Neuronal stem cell (in vitro differentiated cells): ENCODE data around the gene KRTAP10-2.

ENCODE experiments used
- DNase-seq: peaks from one replicate; pipeline ENCODE4 v3.0.0-alpha.2; 2013; ENCODE audit warnings: low spot score
- H2AFZ ChIP-seq: one replicate; pipeline ENCODE4 v1.6.1; 2013; ENCODE audit warnings: mild to moderate bottlenecking, low read length, inconsistent platforms
- H2AK5ac ChIP-seq: 2 replicates; pipeline ENCODE4 v1.6.1; 2013; ENCODE audit warnings: low read depth, mild to moderate bottlenecking, inconsistent platforms, low read length, moderate library complexity, mixed read lengths
- H2BK120ac ChIP-seq: 2 replicates; pipeline ENCODE4 v1.6.1; 2013; ENCODE audit warnings: low read depth, mild to moderate bottlenecking, inconsistent platforms, low read length, moderate library complexity, mixed read lengths
- H2BK12ac ChIP-seq: one replicate; pipeline ENCODE4 v1.6.1; 2013; ENCODE audit warnings: low read length, inconsistent platforms
- H2BK15ac ChIP-seq: 2 replicates; pipeline ENCODE4 v1.6.1; 2013; ENCODE audit warnings: mild to moderate bottlenecking, low read length, inconsistent platforms, mixed read lengths
- H2BK5ac ChIP-seq: one replicate; pipeline ENCODE4 v1.6.1; 2013; ENCODE audit warnings: inconsistent platforms, mild to moderate bottlenecking, low read length, moderate library complexity
- H3K14ac ChIP-seq: one replicate; pipeline ENCODE4 v1.6.1; 2013; ENCODE audit warnings: low read length, inconsistent platforms
- H3K18ac ChIP-seq: 2 replicates; pipeline ENCODE4 v1.6.1; 2013; ENCODE audit warnings: low read length, inconsistent platforms
- H3K23ac ChIP-seq: 2 replicates; pipeline ENCODE4 v1.6.1; 2013; ENCODE audit warnings: low read depth, mild to moderate bottlenecking, mixed read lengths, low read length, inconsistent platforms; ENCODE audit not compliant: poor library complexity
- H3K27ac ChIP-seq: replicated peaks from 3 replicates; pipeline ENCODE4 v1.5.1; 2013; ENCODE audit warnings: low read length, inconsistent platforms
- H3K27me3 ChIP-seq, 3 experiments: 2 replicates each; pipeline ENCODE4 v1.6.1; 2013; ENCODE audit warnings: low read length in 3 of 3, mild to moderate bottlenecking in 2 of 3, inconsistent platforms in 1 of 3, low read depth in 1 of 3, mixed read lengths in 1 of 3, moderate library complexity in 1 of 3; ENCODE audit not compliant: control insufficient read depth in 3 of 3, insufficient read depth in 3 of 3
- H3K36me3 ChIP-seq, 2 donors: replicated peaks in 1 of 2; 2 replicates each; pipeline ENCODE4 v1.6.1; 2013; ENCODE audit warnings: low read length in 2 of 2; ENCODE audit not compliant: control insufficient read depth in 2 of 2, insufficient read depth in 2 of 2
- H3K4ac ChIP-seq: 2 replicates; pipeline ENCODE4 v1.6.1; 2013; ENCODE audit warnings: inconsistent platforms, mild to moderate bottlenecking, low read length, moderate library complexity
- H3K4me1 ChIP-seq, 2 donors: 1 replicate in 1 of 2; 2 replicates in 1 of 2; pipeline ENCODE4 v1.6.1; 2013; ENCODE audit warnings: low read length in 2 of 2, low read depth in 1 of 2; ENCODE audit not compliant: control insufficient read depth in 2 of 2, insufficient read depth in 1 of 2
- H3K4me2 ChIP-seq: one replicate; pipeline ENCODE4 v1.6.1; 2013; ENCODE audit warnings: mild to moderate bottlenecking, low read length, inconsistent platforms; ENCODE audit not compliant: insufficient read depth, poor library complexity, severe bottlenecking
- H3K4me3 ChIP-seq, 2 donors: 2 replicates each; pipeline ENCODE4 v1.5.1; 2013; ENCODE audit warnings: low read length in 2 of 2, mild to moderate bottlenecking in 2 of 2, inconsistent platforms in 1 of 2, moderate library complexity in 1 of 2
- H3K79me1 ChIP-seq: one replicate; pipeline ENCODE4 v1.6.1; 2013; ENCODE audit warnings: low read depth, mild to moderate bottlenecking, inconsistent platforms, low read length, moderate library complexity
- H3K9ac ChIP-seq: one replicate; pipeline ENCODE4 v1.6.1; 2013; ENCODE audit warnings: mild to moderate bottlenecking, low read depth, low read length, inconsistent platforms; ENCODE audit not compliant: poor library complexity
- H3K9me3 ChIP-seq, 2 donors: replicated peaks in 1 of 2; 2 replicates each; pipeline versions ENCODE3 to v1.6.1; 2013; ENCODE audit warnings: low read length in 2 of 2, mild to moderate bottlenecking in 2 of 2, inconsistent platforms in 1 of 2, low read depth in 1 of 2, mixed read lengths in 1 of 2, moderate library complexity in 1 of 2; ENCODE audit not compliant: control insufficient read depth in 2 of 2, insufficient read depth in 1 of 2
- H4K8ac ChIP-seq: one replicate; pipeline ENCODE4 v1.6.1; 2013; ENCODE audit warnings: low read depth, mild to moderate bottlenecking, inconsistent platforms, low read length, moderate library complexity
- H4K91ac ChIP-seq: one replicate; pipeline ENCODE4 v1.6.1; 2013; ENCODE audit warnings: low read length, low read depth, mild to moderate bottlenecking, inconsistent platforms; ENCODE audit not compliant: poor library complexity
- WGBS, 2 donors: extraction: QIAGEN DNeasy Blood & Tissue Kit; methylation state at CpG; one replicate each; pipeline ENCODE4 v1.1.7; 2013; ENCODE audit warnings: missing lambda C conversion rate in 2 of 2, mixed read lengths in 1 of 2; ENCODE audit not compliant: insufficient read length in 2 of 2, insufficient replicate concordance in 1 of 2; ENCODE audit errors: extremely low coverage in 2 of 2; 5-methylcytosine and 5-hydroxymethylcytosine counted together

The KRTAP10-2 gene

GRCh38 chr21:44508711-44509445 is 42.4 kb downstream of the KRTAP10-2 start:
- Histone ChIP-seq H3K4me2 (no peak overlapping the region), H3K4me1 (peaks cover 4 to 14% of the 10 kb centered on the region in 2 donors), H3K27ac (no peak overlapping the region), H3K4ac (no peak overlapping the region), H2BK12ac (peak overlapping the region; percentile 22), H4K8ac (no peak overlapping the region), H3K9ac (peak overlapping the region; percentile 44), H2AFZ (no peak overlapping the region), H3K18ac (peak overlapping the region; percentile 28), H3K23ac (no peak overlapping the region), H4K91ac (no peak overlapping the region), H2AK5ac (peak overlapping the region; percentile 92), H3K9me3 (peaks cover 0 to 3% of the 10 kb centered on the region in 2 donors), H3K4me3 (no peak overlapping the region), H2BK15ac (peak overlapping the region; percentile 67), H2BK120ac (no peak overlapping the region), H3K27me3 (no peaks in the 10 kb centered on the region), H3K14ac (no peak overlapping the region), H3K36me3 (peaks cover 0 to 6% of the 10 kb centered on the region in 2 donors), H2BK5ac (no peak overlapping the region), H3K79me1 (peaks cover 6% of the 10 kb centered on the region)
- no peak for DNase-seq
- WGBS, 2 donors, result no CpG with 5 or more reads among the region's 30 CpGs

DNA sequence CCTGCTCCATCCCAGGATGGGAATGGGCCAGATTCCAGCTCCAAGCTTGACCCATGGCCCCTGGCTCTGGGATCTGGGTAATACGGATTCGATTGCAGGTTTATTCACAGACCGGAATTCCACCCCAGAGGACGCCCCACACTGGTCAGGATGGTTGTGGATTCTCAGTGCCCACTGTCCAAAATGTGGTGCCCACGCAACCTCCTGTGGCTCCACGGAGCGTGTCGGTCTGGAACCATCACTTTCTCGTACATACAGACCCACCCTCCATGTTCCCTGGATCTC is 42.9 kb downstream of the KRTAP10-2 start:
- no peak overlapping the region for H4K8ac ChIP-seq
- no CpG with 5 or more reads among the region's 9 CpGs for WGBS, 2 donors
- H3K23ac ChIP-seq, result no peak overlapping the region
- H3K9ac ChIP-seq, result no peak overlapping the region
- peaks cover 6% of the 10 kb centered on the region for H3K79me1 ChIP-seq
- no peak overlapping the region for H3K27ac ChIP-seq
- peak overlapping the region; percentile 92 for H2AK5ac ChIP-seq
- H3K9me3 ChIP-seq, result peaks cover 0 to 3% of the 10 kb centered on the region in 2 donors
- peak overlapping the region; percentile 28 for H3K18ac ChIP-seq
- H3K4me2 ChIP-seq, result no peak overlapping the region
- peak overlapping the region; percentile 22 for H2BK12ac ChIP-seq
- no peak overlapping the region for H2BK120ac ChIP-seq
- H3K27me3 ChIP-seq, result no peaks in the 10 kb centered on the region
- H3K36me3 ChIP-seq, result peaks cover 0 to 6% of the 10 kb centered on the region in 2 donors
- H3K14ac ChIP-seq, result no peak overlapping the region
- H3K4me3 ChIP-seq, result no peak overlapping the region
- H2BK15ac ChIP-seq, result peak overlapping the region; percentile 67
- H2BK5ac ChIP-seq, result no peak overlapping the region
- H3K4me1 ChIP-seq, result peaks cover 4 to 14% of the 10 kb centered on the region in 2 donors
- H4K91ac ChIP-seq, result no peak overlapping the region
- H3K4ac ChIP-seq, result no peak overlapping the region
- no peak overlapping the region for H2AFZ ChIP-seq
- DNase-seq, result no peak

- Histone ChIP-seq H3K4ac (no peak overlapping the region), H2AFZ (no peak overlapping the region), H3K14ac (peak overlapping the region; percentile 25), H3K23ac (no peak overlapping the region), H3K27me3 (no peaks in the 10 kb centered on the region), H2BK15ac (no peak overlapping the region), H2BK5ac (no peak overlapping the region), H3K4me1 (peaks cover 4 to 14% of the 10 kb centered on the region in 2 donors), H3K4me2 (no peak overlapping the region), H3K9ac (no peak overlapping the region), H3K79me1 (peaks cover 6% of the 10 kb centered on the region), H3K9me3 (peaks cover 0 to 3% of the 10 kb centered on the region in 2 donors), H4K91ac (no peak overlapping the region), H3K4me3 (no peak overlapping the region), H2BK120ac (no peak overlapping the region), H3K27ac (no peak overlapping the region), H2AK5ac (no peak overlapping the region), H3K18ac (no peak overlapping the region), H4K8ac (no peak overlapping the region), H3K36me3 (peaks cover 0 to 6% of the 10 kb centered on the region in 2 donors), H2BK12ac (no peak overlapping the region)
- no peak for DNase-seq
- no CpG with 5 or more reads among the region's 26 CpGs for WGBS, 2 donors
These were observed 43.5 kb downstream of the KRTAP10-2 start for GRCh38 chr21:44507673-44508425.
